Gastroesophageal sphincter (tissue), 3 donors: ENCODE results near the gene NEK3.

ENCODE experiments used
- CTCF ChIP-seq, 4 experiments: fragments of 200-600 bp in 2 of 4; fragments of 450-650 bp in 2 of 4; sonication (generic) in 1 of 4; IDR thresholded peaks; one replicate each; pipeline ENCODE4 v1.5.1; 2017 to 2019; ENCODE audit warnings: antibody characterized with exemption in 4 of 4, mild to moderate bottlenecking in 2 of 4, moderate library complexity in 2 of 4
- EP300 ChIP-seq: sonication (generic); formaldehyde crosslinking; IDR thresholded peaks from one replicate; pipeline ENCODE4 v1.6.1; 2017; ENCODE audit warnings: antibody characterized with exemption, mild to moderate bottlenecking
- POLR2A ChIP-seq, 2 donors: fragments of 450-650 bp; IDR thresholded peaks; one replicate each; pipeline ENCODE4 v1.6.1; 2017; ENCODE audit warnings: antibody characterized with exemption in 2 of 2, mild to moderate bottlenecking in 2 of 2, moderate library complexity in 1 of 2

- no peak for TF ChIP-seq POLR2A (IDR thresholded peaks at IDR 0.05)
- TF ChIP-seq CTCF (IDR thresholded peaks at IDR 0.05) = no peak
- no peak for TF ChIP-seq EP300
Measured at GRCh38 chr13:52118095-52118494, 41.3 kb downstream of the NEK3 start.
